DND-41 (cell line): ENCODE data around the gene GRIN3B.

Experiments
- EZH2 ChIP-seq: IDR thresholded peaks from 3 replicates; pipeline ENCODE4 v1.6.1; 2012; ENCODE audit warnings: borderline replicate concordance, low read depth, mild to moderate bottlenecking, moderate library complexity, low read length, inconsistent platforms; ENCODE audit not compliant: severe bottlenecking
- TF ChIP-seq, protein P1 (sequence below): IDR thresholded peaks from 2 replicates; pipeline ENCODE4 v1.5.1; 2012; ENCODE audit warnings: borderline replicate concordance, low read length, moderate library complexity, mild to moderate bottlenecking; ENCODE audit not compliant: poor library complexity, severe bottlenecking; ENCODE audit errors: extremely low read depth

DNA sequence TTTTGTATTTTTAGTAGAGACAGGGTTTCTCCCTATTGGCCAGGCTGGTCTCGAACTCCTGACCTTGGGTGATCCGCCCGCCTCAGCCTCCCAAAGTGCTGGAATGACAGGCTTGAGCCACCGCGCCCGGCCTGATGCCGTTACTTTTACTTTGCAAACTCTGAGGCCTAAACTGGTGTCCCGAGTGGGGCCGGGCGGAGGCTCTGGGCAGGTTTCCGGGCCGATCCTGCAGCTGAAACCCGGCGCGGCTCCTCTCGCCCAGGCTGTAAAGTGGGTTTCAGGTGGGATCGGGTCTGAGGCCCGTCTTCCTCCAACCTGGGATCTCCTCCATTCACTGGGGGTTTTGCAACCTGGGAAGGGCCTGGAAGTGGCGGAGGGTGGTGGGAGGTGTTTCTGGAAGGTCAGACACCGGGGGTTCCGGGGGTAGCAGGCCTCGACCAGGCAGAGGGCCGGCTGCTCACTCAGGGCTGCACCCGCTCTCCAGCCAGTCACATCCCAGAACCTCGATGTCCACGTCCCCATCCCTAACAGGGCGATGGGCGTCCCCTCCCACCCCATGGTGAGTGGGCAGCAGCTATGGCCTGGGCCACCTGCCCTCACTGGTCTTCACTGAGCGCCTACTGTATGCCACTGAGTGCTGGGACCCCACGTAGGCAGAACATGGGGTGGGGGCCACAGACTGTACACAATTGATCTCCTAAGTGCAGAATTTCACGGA is 37.4 kb upstream of the GRIN3B start:
- TF ChIP-seq, protein P1, sequence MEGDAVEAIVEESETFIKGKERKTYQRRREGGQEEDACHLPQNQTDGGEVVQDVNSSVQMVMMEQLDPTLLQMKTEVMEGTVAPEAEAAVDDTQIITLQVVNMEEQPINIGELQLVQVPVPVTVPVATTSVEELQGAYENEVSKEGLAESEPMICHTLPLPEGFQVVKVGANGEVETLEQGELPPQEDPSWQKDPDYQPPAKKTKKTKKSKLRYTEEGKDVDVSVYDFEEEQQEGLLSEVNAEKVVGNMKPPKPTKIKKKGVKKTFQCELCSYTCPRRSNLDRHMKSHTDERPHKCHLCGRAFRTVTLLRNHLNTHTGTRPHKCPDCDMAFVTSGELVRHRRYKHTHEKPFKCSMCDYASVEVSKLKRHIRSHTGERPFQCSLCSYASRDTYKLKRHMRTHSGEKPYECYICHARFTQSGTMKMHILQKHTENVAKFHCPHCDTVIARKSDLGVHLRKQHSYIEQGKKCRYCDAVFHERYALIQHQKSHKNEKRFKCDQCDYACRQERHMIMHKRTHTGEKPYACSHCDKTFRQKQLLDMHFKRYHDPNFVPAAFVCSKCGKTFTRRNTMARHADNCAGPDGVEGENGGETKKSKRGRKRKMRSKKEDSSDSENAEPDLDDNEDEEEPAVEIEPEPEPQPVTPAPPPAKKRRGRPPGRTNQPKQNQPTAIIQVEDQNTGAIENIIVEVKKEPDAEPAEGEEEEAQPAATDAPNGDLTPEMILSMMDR, result no peak
- TF ChIP-seq EZH2, result no peak
